Measurements from ENCODE around the gene FLG2.
"Not testable (repeated sequence)": the region's sequence is repeated elsewhere in the genome, so short reads cannot be mapped to it uniquely, and the experiment has no call there.

FLG2 gene

DNA sequence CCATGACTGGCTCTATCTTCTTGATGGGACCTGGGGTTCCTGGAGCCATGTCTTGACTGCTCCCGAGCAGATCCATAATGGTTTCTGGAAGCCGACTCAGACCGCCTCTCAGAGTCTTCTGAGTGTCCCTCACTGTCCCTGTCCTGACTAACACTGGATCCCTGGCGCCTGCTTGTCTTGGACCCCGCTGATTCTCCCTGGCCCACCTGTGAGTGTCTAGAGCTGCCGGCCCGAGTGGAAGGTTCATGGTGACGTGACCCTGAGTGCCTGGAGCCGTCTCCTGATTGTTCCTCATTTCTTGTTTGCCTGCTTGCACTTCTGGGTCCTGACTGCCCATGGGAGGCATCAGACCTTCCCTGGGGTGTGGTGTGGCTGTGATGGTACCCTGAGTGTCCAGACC, 49.9 kb downstream of the FLG2 start:
- DNase-seq = no peak

DNA sequence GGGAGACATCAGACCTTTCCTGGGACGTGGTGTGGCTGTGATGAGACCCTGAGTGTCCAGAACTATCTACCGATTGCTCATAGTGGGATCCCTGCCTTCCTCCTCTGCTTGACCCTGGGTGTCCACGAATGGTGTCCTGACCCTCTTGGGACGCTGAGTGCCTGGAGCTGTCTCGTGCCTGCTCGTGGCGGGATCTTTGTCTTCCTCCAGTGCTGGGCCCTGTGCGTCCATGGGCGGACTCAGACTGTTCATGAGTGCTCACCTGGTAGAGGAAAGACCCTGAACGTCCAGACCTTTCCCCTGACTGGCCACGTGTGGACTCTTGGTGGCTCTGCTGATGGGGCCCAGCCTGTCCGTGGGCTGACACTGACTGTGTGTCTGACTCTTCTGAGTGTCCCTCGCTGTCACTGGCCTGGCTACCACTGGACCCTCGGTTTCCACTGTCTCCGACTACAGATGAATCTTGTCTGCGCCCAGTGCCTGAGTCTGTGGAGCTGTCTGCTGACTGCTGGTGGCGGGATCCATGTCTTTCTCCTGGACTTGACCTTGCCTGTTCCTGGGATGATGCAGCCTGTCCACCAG, 50.4 kb downstream of the FLG2 start:
- DNase-seq = not testable (repeated sequence)

DNA sequence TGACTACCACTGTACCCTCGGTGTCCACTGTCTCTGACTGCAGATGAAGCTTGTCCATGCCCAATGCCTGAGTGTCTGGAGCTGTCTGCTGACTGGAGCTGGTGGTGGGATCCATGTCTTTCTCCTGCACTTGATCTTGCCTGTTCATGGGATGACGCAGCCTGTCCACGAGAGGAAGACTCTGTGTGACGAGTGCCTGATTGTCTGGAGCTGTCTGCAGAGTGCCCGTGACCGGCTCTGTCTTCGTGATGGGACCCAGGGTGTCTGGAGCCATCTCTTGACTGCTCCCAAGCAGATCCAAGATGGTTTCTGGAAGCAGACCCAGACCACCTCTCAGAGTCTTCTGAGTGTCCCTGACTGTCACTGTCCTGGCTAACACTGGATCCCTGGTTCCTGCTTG, 51.0 kb downstream of the FLG2 start:
- DNase-seq = not testable (repeated sequence)

DNA sequence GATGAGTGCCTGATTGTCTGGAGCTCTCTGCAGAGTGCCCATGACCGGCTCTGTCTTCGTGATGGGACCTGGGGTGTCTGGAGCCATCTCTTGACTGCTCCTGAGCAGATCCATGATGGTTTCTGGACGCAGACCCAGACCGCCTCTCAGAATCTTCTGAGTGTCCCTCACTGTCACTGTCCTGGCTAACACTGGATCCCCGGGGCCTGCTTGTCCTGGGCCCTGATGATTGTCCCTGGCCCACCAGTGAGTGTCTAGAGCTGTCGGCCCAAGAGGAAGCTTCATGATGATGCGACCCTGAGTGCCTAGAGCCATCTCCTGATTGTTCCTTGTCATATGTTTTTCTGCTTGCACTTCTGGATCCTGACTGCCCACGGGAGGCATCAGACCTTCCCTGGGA, 51.8 kb downstream of the FLG2 start:
- DNase-seq = not testable (repeated sequence)

DNA sequence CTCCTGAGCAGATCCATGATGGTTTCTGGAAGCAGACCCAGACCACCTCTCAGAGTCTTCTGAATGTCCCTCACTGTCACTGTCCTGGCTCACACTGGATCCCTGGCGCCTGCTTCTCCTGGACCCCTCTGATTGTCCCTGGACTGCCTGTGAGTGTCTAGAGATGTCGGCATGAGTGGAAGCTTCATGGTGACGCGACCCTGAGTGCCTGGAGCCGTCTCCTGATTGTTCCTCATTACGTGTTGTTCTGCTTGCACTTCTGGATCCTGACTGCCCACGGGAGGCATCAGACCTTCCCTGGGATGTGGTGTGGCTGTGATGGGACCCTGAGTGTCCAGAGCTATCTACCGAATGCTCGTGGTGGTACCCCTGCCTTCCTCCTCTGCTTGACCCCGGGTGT, 53.7 kb downstream of the FLG2 start:
- not testable (repeated sequence) for DNase-seq

DNA sequence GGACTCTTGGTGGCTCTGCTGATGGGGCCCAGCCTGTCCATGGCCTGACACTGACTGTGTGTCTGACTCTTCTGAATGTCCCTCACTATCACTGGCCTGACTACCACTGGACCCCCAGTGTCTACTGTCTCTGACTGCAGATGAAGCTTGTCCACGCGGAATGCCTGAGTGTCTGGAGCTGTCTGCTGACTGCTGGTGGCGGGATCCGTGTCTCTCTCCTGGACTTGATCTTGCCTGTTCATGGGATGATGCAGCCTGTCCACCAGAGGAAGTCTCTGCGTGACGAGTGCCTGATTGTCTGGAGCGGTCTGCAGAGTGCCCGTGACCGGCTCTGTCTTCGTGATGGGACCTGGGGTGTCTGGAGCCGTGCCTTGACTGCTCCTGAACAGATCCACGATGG, 55.0 kb downstream of the FLG2 start:
- not testable (repeated sequence) for DNase-seq

DNA sequence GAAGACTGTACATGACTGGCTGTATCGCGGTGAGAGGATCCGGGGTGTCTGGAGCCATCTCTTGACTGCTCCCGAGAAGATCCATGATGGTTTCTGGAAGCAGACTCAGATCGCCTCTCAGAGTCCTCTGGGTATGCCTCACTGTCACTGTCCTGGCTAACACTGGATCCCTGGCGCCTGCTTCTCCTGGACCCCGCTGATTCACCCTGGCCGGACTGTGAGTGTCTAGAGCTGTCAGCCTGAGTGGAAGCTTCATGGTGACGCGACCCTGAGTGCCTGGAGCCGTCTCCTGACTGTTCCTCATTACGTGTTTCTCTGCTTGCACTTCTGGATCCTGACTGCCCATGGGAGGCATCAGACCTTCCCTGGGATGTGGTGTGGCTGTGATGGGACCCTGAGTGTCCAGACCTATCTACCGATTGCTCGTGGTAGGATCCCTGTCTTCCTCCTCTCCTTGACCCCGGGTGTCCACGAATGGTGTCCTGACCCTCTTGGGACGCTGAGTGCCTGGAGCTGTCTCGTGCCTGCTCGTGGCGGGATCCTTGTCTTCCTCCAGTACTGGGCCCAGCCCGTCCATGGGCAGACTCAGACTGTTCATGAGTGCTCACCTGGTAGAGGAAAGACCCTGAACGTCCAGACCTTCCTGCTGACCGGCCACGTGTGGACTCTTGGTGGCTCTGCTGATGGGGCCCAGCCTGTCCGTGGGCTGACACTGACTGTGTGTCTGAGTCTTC, 56.5 kb downstream of the FLG2 start:
- not testable (repeated sequence) for DNase-seq
